Lower leg skin (tissue), 3 donors: ENCODE data around the gene ILK.

ENCODE experiments used
- POLR2A ChIP-seq, 2 donors: fragments of 450-650 bp; IDR thresholded peaks; one replicate each; pipeline ENCODE4 v1.6.1; 2016 to 2017; ENCODE audit warnings: antibody characterized with exemption in 2 of 2, mild to moderate bottlenecking in 1 of 2, moderate library complexity in 1 of 2
- TF ChIP-seq, protein P1 (sequence below), 3 donors: fragments of 450-650 bp; IDR thresholded peaks; one replicate each; pipeline ENCODE4 v1.5.1; 2016; ENCODE audit warnings: antibody characterized with exemption in 3 of 3, mild to moderate bottlenecking in 3 of 3, moderate library complexity in 2 of 3

GRCh38 chr11:6618117-6619003, 14.8 kb downstream of the ILK start:
- TF ChIP-seq, protein P1, sequence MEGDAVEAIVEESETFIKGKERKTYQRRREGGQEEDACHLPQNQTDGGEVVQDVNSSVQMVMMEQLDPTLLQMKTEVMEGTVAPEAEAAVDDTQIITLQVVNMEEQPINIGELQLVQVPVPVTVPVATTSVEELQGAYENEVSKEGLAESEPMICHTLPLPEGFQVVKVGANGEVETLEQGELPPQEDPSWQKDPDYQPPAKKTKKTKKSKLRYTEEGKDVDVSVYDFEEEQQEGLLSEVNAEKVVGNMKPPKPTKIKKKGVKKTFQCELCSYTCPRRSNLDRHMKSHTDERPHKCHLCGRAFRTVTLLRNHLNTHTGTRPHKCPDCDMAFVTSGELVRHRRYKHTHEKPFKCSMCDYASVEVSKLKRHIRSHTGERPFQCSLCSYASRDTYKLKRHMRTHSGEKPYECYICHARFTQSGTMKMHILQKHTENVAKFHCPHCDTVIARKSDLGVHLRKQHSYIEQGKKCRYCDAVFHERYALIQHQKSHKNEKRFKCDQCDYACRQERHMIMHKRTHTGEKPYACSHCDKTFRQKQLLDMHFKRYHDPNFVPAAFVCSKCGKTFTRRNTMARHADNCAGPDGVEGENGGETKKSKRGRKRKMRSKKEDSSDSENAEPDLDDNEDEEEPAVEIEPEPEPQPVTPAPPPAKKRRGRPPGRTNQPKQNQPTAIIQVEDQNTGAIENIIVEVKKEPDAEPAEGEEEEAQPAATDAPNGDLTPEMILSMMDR (IDR thresholded peaks at IDR 0.05), result no peak
- TF ChIP-seq POLR2A (IDR thresholded peaks at IDR 0.05), result no peak
